ENCODE measurements around the gene SCCPDH.

SCCPDH gene

DNA sequence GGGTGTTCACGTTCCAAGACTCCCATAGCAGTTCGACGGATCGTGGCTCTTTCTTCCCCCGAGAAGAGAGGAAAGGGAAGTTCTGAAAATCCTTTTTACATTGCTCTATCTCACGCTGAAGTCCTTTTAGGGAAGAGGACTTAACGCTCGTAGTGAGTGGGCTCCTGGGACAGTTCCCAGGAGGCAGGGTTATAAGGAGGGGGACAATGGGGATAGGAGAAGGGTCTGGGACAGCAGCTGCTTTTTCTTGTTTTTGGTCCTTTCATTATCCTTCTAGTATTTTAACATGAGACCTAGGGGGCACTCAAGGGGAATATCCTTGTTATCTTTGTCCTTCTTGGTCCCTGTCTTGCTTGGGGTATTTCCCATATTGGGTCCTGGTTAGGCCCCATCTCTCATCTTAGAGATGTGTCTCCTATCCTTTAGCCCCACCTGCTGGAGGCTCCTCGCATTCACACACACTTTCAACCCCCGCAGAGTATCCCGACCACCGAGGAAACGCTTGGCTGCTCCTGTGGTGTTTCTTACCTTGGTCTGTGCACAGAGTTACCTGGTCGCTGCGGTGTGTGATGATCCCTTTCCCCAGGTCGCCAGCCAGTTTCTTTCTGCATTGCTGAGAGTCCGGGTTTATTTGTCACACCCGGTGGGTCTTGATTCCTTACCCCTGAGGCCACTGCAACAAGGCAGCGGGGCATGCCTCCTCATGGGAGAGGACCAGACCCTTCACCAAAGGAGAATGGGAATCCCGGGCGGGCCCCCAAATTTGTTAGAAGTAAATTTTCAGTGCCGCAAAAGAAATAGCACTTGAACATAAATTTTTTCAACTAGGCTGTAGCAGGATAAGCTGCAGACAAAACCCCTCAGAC lies 29.7 kb downstream of the SCCPDH start:
- peaks cover 3% of the 10 kb centered on the region for H3K36me3 ChIP-seq (ENCODE audit: control insufficient read depth, low read length)
- H3K4me1 ChIP-seq (ENCODE audit: control insufficient read depth, low read length) = peaks cover 14% of the 10 kb centered on the region
- no peak overlapping the region for H3K27ac ChIP-seq (ENCODE audit: low read depth, low read length)
- H3K79me2 ChIP-seq (ENCODE audit: control insufficient read depth, low read length) = no peaks in the 10 kb centered on the region
- no peaks in the 10 kb centered on the region for H3K9me3 ChIP-seq (ENCODE audit: control insufficient read depth, insufficient read depth, low read length)
- H4K20me1 ChIP-seq (ENCODE audit: control insufficient read depth, insufficient read depth, low read depth, low read length) = no peaks in the 10 kb centered on the region
- H3K27me3 ChIP-seq (ENCODE audit: control insufficient read depth, low read length) = no peaks in the 10 kb centered on the region
- H3K4me2 ChIP-seq (ENCODE audit: low read length) = no peak overlapping the region
- TF ChIP-seq EZH2phosphoT487 (IDR thresholded peaks at IDR 0.05; ENCODE audit: borderline replicate concordance, low read length) = no peak
- TF ChIP-seq, protein P1, sequence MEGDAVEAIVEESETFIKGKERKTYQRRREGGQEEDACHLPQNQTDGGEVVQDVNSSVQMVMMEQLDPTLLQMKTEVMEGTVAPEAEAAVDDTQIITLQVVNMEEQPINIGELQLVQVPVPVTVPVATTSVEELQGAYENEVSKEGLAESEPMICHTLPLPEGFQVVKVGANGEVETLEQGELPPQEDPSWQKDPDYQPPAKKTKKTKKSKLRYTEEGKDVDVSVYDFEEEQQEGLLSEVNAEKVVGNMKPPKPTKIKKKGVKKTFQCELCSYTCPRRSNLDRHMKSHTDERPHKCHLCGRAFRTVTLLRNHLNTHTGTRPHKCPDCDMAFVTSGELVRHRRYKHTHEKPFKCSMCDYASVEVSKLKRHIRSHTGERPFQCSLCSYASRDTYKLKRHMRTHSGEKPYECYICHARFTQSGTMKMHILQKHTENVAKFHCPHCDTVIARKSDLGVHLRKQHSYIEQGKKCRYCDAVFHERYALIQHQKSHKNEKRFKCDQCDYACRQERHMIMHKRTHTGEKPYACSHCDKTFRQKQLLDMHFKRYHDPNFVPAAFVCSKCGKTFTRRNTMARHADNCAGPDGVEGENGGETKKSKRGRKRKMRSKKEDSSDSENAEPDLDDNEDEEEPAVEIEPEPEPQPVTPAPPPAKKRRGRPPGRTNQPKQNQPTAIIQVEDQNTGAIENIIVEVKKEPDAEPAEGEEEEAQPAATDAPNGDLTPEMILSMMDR (IDR thresholded peaks at IDR 0.05; ENCODE audit: low read depth, low read length, poor library complexity, severe bottlenecking) = peak; percentile 85
- no peaks in the 10 kb centered on the region for H3K9me2 ChIP-seq (replicated peaks; ENCODE audit: control insufficient read depth, low read length)
- no peaks in the 10 kb centered on the region; the same call in 1 of the 2 replicates for H3F3A ChIP-seq (ENCODE audit: control insufficient read depth, insufficient read depth)
- no peak overlapping the region for H3K4me3 ChIP-seq (ENCODE audit: low read length)

DNA sequence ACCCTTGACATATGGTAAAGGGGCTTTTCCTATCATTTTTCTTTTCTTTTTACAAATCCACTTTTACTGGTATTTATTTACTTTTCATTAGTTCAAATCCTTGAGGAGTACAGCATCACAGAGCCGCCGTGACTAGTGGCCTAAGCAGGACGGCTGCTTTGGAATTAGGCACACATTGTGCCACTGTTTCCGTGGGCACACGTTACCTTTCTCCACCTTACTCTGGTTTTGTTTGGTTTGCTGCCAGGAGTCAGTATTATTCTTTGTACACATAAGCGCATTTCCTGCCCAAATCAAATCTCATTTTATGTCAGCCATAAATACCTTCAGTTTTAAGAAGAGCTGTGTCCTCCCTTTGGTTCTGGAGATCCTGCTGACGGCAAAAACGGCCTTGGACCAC lies 31.2 kb downstream of the SCCPDH start:
- no peak for TF ChIP-seq EZH2phosphoT487 (IDR thresholded peaks at IDR 0.05; ENCODE audit: borderline replicate concordance, low read length)
- TF ChIP-seq, protein P1 (IDR thresholded peaks at IDR 0.05; ENCODE audit: low read depth, low read length, poor library complexity, severe bottlenecking) = no peak
- peaks cover 29% of the 10 kb centered on the region for H3K4me1 ChIP-seq (ENCODE audit: control insufficient read depth, low read length)
- no peak overlapping the region for H3K4me3 ChIP-seq (ENCODE audit: low read length)
- H3K9me2 ChIP-seq (replicated peaks; ENCODE audit: control insufficient read depth, low read length) = no peaks in the 10 kb centered on the region
- no peaks in the 10 kb centered on the region for H3K9me3 ChIP-seq (ENCODE audit: control insufficient read depth, insufficient read depth, low read length)
- no peaks in the 10 kb centered on the region for H3K79me2 ChIP-seq (ENCODE audit: control insufficient read depth, low read length)
- H3K27me3 ChIP-seq (ENCODE audit: control insufficient read depth, low read length) = no peaks in the 10 kb centered on the region
- no peaks in the 10 kb centered on the region; the same call in 1 of the 2 replicates for H3F3A ChIP-seq (ENCODE audit: control insufficient read depth, insufficient read depth)
- no peak overlapping the region for H3K27ac ChIP-seq (ENCODE audit: low read depth, low read length)
- H3K4me2 ChIP-seq (ENCODE audit: low read length) = no peak overlapping the region
- H4K20me1 ChIP-seq (ENCODE audit: control insufficient read depth, insufficient read depth, low read depth, low read length) = no peaks in the 10 kb centered on the region
- H3K36me3 ChIP-seq (ENCODE audit: control insufficient read depth, low read length) = peaks cover 16% of the 10 kb centered on the region

DNA sequence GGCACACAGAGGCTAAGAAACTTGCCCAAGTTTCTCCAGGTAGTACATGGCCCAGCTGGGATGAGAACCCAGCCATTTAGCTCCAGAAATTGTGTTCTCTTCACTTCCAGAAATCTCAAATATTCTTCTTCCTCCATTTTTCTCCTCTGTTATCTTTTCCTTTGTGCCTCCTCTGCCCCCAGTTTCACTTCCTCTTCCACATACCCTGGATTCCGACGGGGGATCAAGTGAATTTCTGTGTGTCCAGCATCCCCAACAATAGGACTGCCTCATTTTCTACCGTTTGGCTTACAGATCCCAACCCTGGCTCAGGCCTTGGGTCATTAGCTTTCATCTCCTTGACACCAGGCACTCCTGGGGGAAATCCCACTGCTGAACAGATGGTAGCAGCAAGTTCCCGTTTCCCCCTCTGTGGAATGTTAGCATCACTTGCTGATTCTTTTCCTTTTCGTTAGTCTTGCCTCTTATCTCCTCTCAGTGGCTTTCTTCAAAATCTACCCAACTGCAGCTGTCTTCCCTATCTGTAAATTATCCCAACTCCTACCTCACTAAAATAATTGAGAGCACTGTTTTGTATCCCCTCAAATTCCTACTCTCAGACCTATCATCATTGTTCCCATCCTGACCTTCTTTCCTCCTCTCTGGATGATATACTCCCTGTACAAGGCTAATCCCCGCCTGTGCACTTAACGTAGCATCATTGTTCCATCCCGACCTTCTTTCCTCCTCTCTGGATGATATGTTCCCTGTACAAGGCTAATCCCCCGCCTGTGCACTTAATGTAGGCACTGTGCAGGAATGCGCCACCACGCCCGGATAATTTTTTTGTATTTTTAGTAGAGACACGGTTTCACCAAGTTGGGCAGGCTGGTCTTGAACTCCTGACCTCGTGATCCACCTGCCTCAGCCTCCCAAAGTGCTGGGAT lies 36.5 kb downstream of the SCCPDH start:
- Histone ChIP-seq H3K4me3 (ENCODE audit: low read length) (no peak overlapping the region), H3K9me2 (replicated peaks; ENCODE audit: control insufficient read depth, low read length) (no peaks in the 10 kb centered on the region), H3K4me2 (ENCODE audit: low read length) (no peak overlapping the region), H3K36me3 (ENCODE audit: control insufficient read depth, low read length) (peaks cover 46% of the 10 kb centered on the region), H4K20me1 (ENCODE audit: control insufficient read depth, insufficient read depth, low read depth, low read length) (no peaks in the 10 kb centered on the region), H3K27ac (ENCODE audit: low read depth, low read length) (no peak overlapping the region), H3K4me1 (ENCODE audit: control insufficient read depth, low read length) (peaks cover 30% of the 10 kb centered on the region), H3K79me2 (ENCODE audit: control insufficient read depth, low read length) (no peaks in the 10 kb centered on the region), H3F3A (ENCODE audit: control insufficient read depth, insufficient read depth) (no peaks in the 10 kb centered on the region; the same call in 1 of the 2 replicates), H3K9me3 (ENCODE audit: control insufficient read depth, insufficient read depth, low read length) (no peaks in the 10 kb centered on the region), H3K27me3 (ENCODE audit: control insufficient read depth, low read length) (no peaks in the 10 kb centered on the region)
- TF ChIP-seq, protein P1 (IDR thresholded peaks at IDR 0.05; ENCODE audit: low read depth, low read length, poor library complexity, severe bottlenecking) = no peak
- TF ChIP-seq EZH2phosphoT487 (IDR thresholded peaks at IDR 0.05; ENCODE audit: borderline replicate concordance, low read length) = no peak
